GM12873 (cell line): Measurements from ENCODE around the gene C2CD2.

Experiments
- CTCF ChIP-seq: IDR thresholded peaks from 2 replicates; pipeline ENCODE4 v1.5.1; 2012; ENCODE audit warnings: low read depth, mild to moderate bottlenecking, moderate library complexity, low read length, control low read depth; ENCODE audit not compliant: insufficient read depth; ENCODE audit errors: missing control alignments

C2CD2 gene

GRCh38 chr21:41913230-41913629 is 40.6 kb downstream of the C2CD2 start:
- no peak for TF ChIP-seq CTCF

- TF ChIP-seq CTCF, result no peak
Observed at GRCh38 chr21:41908829-41909228, 45.0 kb downstream of the C2CD2 start.

GRCh38 chr21:41907496-41908258 is 46.1 kb downstream of the C2CD2 start:
- no peak for TF ChIP-seq CTCF

GRCh38 chr21:41906770-41907169 is 47.0 kb downstream of the C2CD2 start:
- TF ChIP-seq CTCF, result no peak

- TF ChIP-seq CTCF, result no peak
Observed at GRCh38 chr21:41903559-41904351, 50.1 kb downstream of the C2CD2 start.

- no peak for TF ChIP-seq CTCF
Observed at GRCh38 chr21:41902946-41903345, 50.9 kb downstream of the C2CD2 start.

- TF ChIP-seq CTCF, result no peak
Observed at GRCh38 chr21:41901782-41902181, 52.0 kb downstream of the C2CD2 start.
